Natural killer cell (primary cell): Measurements from ENCODE around the gene LGSN. TPM values are rescaled to one million over a fixed set of nuclear protein-coding genes. Genes with fewer than 3 reads are reported as not detected.

Experiments
- ATAC-seq, 3 donors: fragments of 150-1000 bp in 2 of 3; fragments of 200-7000 bp in 1 of 3; cut with Tn5 transposase; 1 replicate in 1 of 3; 2 replicates in 2 of 3; pipeline ENCODE4 v1.10.0; 2021; ENCODE audit warnings: mild to moderate bottlenecking in 2 of 3, moderate library complexity in 2 of 3
- DNase-seq, 2 donors: peaks; one replicate each; pipeline versions ENCODE4 v3.0.0 to v3.0.0-alpha.2; 2013 to 2021; ENCODE audit warnings: mixed read lengths in 1 of 2
- H3K27ac ChIP-seq: one replicate; pipeline ENCODE4 v1.5.1; 2013; ENCODE audit warnings: mild to moderate bottlenecking, low read length
- H3K27me3 ChIP-seq: one replicate; pipeline ENCODE4 v1.6.1; 2013; ENCODE audit warnings: low read length; ENCODE audit not compliant: control insufficient read depth, insufficient read depth
- H3K36me3 ChIP-seq: one replicate; pipeline ENCODE4 v1.6.1; 2013; ENCODE audit warnings: low read length; ENCODE audit not compliant: control insufficient read depth, insufficient read depth
- H3K4me1 ChIP-seq: one replicate; pipeline ENCODE4 v1.6.1; 2013; ENCODE audit warnings: low read length; ENCODE audit not compliant: control insufficient read depth, insufficient read depth
- H3K4me3 ChIP-seq: one replicate; pipeline ENCODE4 v1.5.1; 2013; ENCODE audit warnings: low read length
- H3K9me3 ChIP-seq: one replicate; pipeline ENCODE4 v1.6.1; 2013; ENCODE audit warnings: low read length; ENCODE audit not compliant: control insufficient read depth, insufficient read depth
- H3K27ac Mint-ChIP-seq, 2 donors: one replicate each; pipeline ENCODE4 v1.8.0; 2022; ENCODE audit warnings: mild to moderate bottlenecking in 2 of 2, mixed read lengths in 2 of 2, moderate library complexity in 1 of 2
- H3K27me3 Mint-ChIP-seq, 2 donors: one replicate each; pipeline ENCODE4 v1.8.0; 2022; ENCODE audit warnings: low read depth in 2 of 2, mixed read lengths in 2 of 2
- H3K36me3 Mint-ChIP-seq: one replicate; pipeline ENCODE4 v1.8.0; 2022; ENCODE audit warnings: mixed read lengths
- H3K4me1 Mint-ChIP-seq, 2 donors: one replicate each; pipeline ENCODE4 v1.8.0; 2022; ENCODE audit warnings: mixed read lengths in 2 of 2
- H3K4me3 Mint-ChIP-seq: one replicate; pipeline ENCODE4 v1.8.0; 2022; ENCODE audit warnings: mild to moderate bottlenecking, moderate library complexity, mixed read lengths
- H3K9me3 Mint-ChIP-seq, 2 donors: one replicate each; pipeline ENCODE4 v1.8.0; 2022; ENCODE audit warnings: mixed read lengths in 2 of 2
- CTCF ChIP-seq: fragments of 200-600 bp; IDR thresholded peaks from one replicate; pipeline ENCODE4 v1.8.0; 2022; ENCODE audit warnings: antibody characterized with exemption
- WGBS: methylation state at CpG from one replicate; pipeline ENCODE4 v1.1.7; 2013; ENCODE audit warnings: missing lambda C conversion rate; ENCODE audit not compliant: insufficient coverage; 5-methylcytosine and 5-hydroxymethylcytosine counted together
- intact Hi-C: fragments of 100-400 bp; cut with micrococcal nuclease; formaldehyde crosslinking; loops from one replicate; pipeline ENCODE4 v1.14.2; 2022
- total RNA-seq, 4 donors: library from RNA; stranded (reverse); fragments of 120-200 nt in 1 of 4; gene quantifications; one replicate each; pipeline versions ENCODE4 v1.2.3 to v1.2.4, GENCODE V29; 2013 to 2022

Gene LGSN
- total RNA-seq, 3 donors from 2014 or later (not counting 1 experiment from before 2014, with no cell fraction given), result not detected

DNA sequence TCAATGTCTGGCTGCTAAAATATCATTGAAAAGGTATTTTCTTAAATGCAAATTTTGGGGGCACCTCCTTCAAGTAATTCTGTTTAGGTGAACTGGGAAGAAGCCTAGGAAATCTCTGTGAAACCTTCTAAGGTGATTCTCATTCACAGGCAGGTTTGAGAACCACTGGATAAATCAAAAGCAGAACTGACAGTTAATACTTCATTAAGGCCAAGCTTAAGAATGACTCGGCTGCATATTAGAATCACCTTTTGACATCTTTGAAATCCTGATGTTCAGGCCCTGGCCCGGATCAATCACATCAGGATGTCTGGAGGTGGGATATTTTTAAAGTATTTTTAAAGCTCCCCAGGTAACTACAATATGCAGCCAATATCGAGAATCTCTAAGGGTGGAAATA lies 58.0 kb downstream of the LGSN start:
- no peaks in the 10 kb centered on the region for H3K4me1 Mint-ChIP-seq
- no peak overlapping the region for H3K4me3 Mint-ChIP-seq
- H3K27me3 Mint-ChIP-seq, result no peaks in the 10 kb centered on the region
- no peaks in the 10 kb centered on the region for H3K9me3 Mint-ChIP-seq
- H3K27ac Mint-ChIP-seq, result no peak overlapping the region
- intact Hi-C loops, result no loop called here
- WGBS, result 78% methylated on average over 2 of the region's 3 CpGs
- no peak overlapping the region for H3K27ac ChIP-seq
- H3K36me3 ChIP-seq, result no peaks in the 10 kb centered on the region
- ATAC-seq, result no peak
- no peaks in the 10 kb centered on the region for H3K36me3 Mint-ChIP-seq
- no peaks in the 10 kb centered on the region for H3K27me3 ChIP-seq
- TF ChIP-seq CTCF, result no peak
- no peaks in the 10 kb centered on the region for H3K9me3 ChIP-seq
- no peak overlapping the region for H3K4me3 ChIP-seq
- no peaks in the 10 kb centered on the region for H3K4me1 ChIP-seq
- no peak for DNase-seq

GRCh38 chr6:63259153-63259552 lies 60.6 kb downstream of the LGSN start:
- H3K4me1 ChIP-seq, result no peaks in the 10 kb centered on the region
- Mint-ChIP-seq H3K27me3 (no peaks in the 10 kb centered on the region), H3K27ac (no peak overlapping the region), H3K36me3 (no peaks in the 10 kb centered on the region), H3K4me1 (no peaks in the 10 kb centered on the region), H3K4me3 (no peak overlapping the region), H3K9me3 (peaks cover 7 to 10% of the 10 kb centered on the region in 2 donors)
- intact Hi-C loops, result no loop called here
- no peak overlapping the region for H3K4me3 ChIP-seq
- no peak overlapping the region for H3K27ac ChIP-seq
- H3K9me3 ChIP-seq, result no peaks in the 10 kb centered on the region
- no peaks in the 10 kb centered on the region for H3K36me3 ChIP-seq
- ATAC-seq, result no peak
- H3K27me3 ChIP-seq, result no peaks in the 10 kb centered on the region
- no peak for TF ChIP-seq CTCF
- no peak for DNase-seq

GRCh38 chr6:63249875-63250482 lies 69.8 kb downstream of the LGSN start:
- Histone ChIP-seq H3K4me3 (no peak overlapping the region), H3K9me3 (no peaks in the 10 kb centered on the region), H3K27me3 (no peaks in the 10 kb centered on the region), H3K4me1 (no peaks in the 10 kb centered on the region), H3K27ac (no peak overlapping the region), H3K36me3 (no peaks in the 10 kb centered on the region)
- no peak for ATAC-seq
- no peak for DNase-seq
- Mint-ChIP-seq H3K4me1 (no peaks in the 10 kb centered on the region), H3K27ac (no peak overlapping the region), H3K36me3 (no peaks in the 10 kb centered on the region), H3K9me3 (peaks cover 5 to 6% of the 10 kb centered on the region in 2 donors), H3K4me3 (no peak overlapping the region), H3K27me3 (no peaks in the 10 kb centered on the region)
- 90% methylated on average over 2 of the region's 3 CpGs for WGBS
- intact Hi-C loops, result no loop called here
- TF ChIP-seq CTCF, result no peak

DNA sequence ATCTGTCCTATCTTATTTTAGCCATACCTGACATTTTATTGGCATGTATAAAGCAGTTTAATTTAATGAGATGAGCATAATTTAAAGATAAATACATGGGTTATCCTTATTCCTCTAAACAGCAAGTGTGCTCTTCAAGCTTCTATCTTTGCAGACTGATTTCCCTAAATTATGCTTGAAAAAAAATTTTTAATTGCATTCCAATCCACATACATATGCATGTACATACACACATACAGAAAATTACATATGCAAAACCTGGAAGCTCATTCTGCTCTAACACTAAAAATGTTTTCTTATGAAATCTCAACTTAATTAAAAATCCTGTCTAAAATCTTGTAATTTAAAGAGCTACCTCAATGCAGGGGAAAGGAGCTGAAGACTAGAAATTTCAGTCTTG lies 73.2 kb downstream of the LGSN start:
- H3K27me3 Mint-ChIP-seq, result no peaks in the 10 kb centered on the region
- DNase-seq (no peak), ATAC-seq (no peak)
- intact Hi-C loops, result no loop called here
- H3K4me3 Mint-ChIP-seq, result no peak overlapping the region
- H3K4me1 Mint-ChIP-seq, result no peaks in the 10 kb centered on the region
- peaks cover 0 to 4% of the 10 kb centered on the region in 2 donors for H3K9me3 Mint-ChIP-seq
- Histone ChIP-seq H3K27me3 (no peaks in the 10 kb centered on the region), H3K9me3 (no peaks in the 10 kb centered on the region), H3K4me1 (no peaks in the 10 kb centered on the region), H3K36me3 (no peaks in the 10 kb centered on the region), H3K4me3 (no peak overlapping the region), H3K27ac (no peak overlapping the region)
- no peak for TF ChIP-seq CTCF
- no peak overlapping the region for H3K27ac Mint-ChIP-seq
- no peaks in the 10 kb centered on the region for H3K36me3 Mint-ChIP-seq
